OCI-LY3 (cell line): Measurements from ENCODE around the gene CNTFR.

ENCODE experiments used
- EZH2phosphoT487 ChIP-seq: fragments of 200-600 bp; shearing (Covaris generic); IDR thresholded peaks from 2 replicates; pipeline ENCODE4 v1.6.1; 2018; ENCODE audit warnings: antibody characterized with exemption, mixed run types, low read depth
- TF ChIP-seq, protein P1 (sequence below): fragments of 200-600, 300-600 bp; sonication (generic); IDR thresholded peaks from 2 replicates; pipeline ENCODE4 v1.5.1; 2014; ENCODE audit warnings: antibody characterized with exemption, low read length, low read depth

GRCh38 chr9:34628656-34629490 is 39.3 kb upstream of the CNTFR start, which contains the start of gene ARID3C:
- TF ChIP-seq, protein P1, sequence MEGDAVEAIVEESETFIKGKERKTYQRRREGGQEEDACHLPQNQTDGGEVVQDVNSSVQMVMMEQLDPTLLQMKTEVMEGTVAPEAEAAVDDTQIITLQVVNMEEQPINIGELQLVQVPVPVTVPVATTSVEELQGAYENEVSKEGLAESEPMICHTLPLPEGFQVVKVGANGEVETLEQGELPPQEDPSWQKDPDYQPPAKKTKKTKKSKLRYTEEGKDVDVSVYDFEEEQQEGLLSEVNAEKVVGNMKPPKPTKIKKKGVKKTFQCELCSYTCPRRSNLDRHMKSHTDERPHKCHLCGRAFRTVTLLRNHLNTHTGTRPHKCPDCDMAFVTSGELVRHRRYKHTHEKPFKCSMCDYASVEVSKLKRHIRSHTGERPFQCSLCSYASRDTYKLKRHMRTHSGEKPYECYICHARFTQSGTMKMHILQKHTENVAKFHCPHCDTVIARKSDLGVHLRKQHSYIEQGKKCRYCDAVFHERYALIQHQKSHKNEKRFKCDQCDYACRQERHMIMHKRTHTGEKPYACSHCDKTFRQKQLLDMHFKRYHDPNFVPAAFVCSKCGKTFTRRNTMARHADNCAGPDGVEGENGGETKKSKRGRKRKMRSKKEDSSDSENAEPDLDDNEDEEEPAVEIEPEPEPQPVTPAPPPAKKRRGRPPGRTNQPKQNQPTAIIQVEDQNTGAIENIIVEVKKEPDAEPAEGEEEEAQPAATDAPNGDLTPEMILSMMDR, result no peak
- no peak for TF ChIP-seq EZH2phosphoT487
